Calu3 (cell line): ENCODE results near the gene STXBP4. TPM values are rescaled to one million over a fixed set of nuclear protein-coding genes. Genes with fewer than 3 reads are reported as not detected.

Experiments
- BruUV-seq: library from RNA; stranded (reverse); fragments of 400-500 nt; replicated peaks from 2 replicates; lab custom pipeline; 2021; lab: Mats Ljungman, UMichigan
- CTCF ChIA-PET: fragments of 300-600 bp; sonication (Branson Sonifier 250); formaldehyde crosslinking; loops from one replicate; lab custom pipeline; 2022; ENCODE audit warnings: antibody characterized with exemption; lab: Charles Lee
- DNase-seq: peaks from one replicate; pipeline ENCODE4 v3.0.0; 2022
- H3K27ac Mint-ChIP-seq: one replicate; pipeline ENCODE4 v1.8.0; 2022; ENCODE audit warnings: mixed read lengths; ENCODE audit not compliant: unreplicated experiment
- H3K27me3 Mint-ChIP-seq: one replicate; pipeline ENCODE4 v1.8.0; 2022; ENCODE audit warnings: mixed read lengths; ENCODE audit not compliant: unreplicated experiment
- H3K36me3 Mint-ChIP-seq: one replicate; pipeline ENCODE4 v1.8.0; 2022; ENCODE audit warnings: mild to moderate bottlenecking, moderate library complexity, mixed read lengths; ENCODE audit not compliant: insufficient read depth, unreplicated experiment
- H3K4me1 Mint-ChIP-seq: one replicate; pipeline ENCODE4 v1.8.0; 2022; ENCODE audit warnings: mild to moderate bottlenecking, low read depth, mixed read lengths; ENCODE audit not compliant: unreplicated experiment
- H3K4me3 Mint-ChIP-seq: one replicate; pipeline ENCODE4 v1.8.0; 2022; ENCODE audit warnings: mild to moderate bottlenecking, low read depth, moderate library complexity, mixed read lengths; ENCODE audit not compliant: unreplicated experiment
- H3K9me3 Mint-ChIP-seq: one replicate; pipeline ENCODE4 v1.8.0; 2022; ENCODE audit warnings: low read depth, mixed read lengths; ENCODE audit not compliant: unreplicated experiment
- CTCF ChIP-seq: fragments of 200-600 bp; IDR thresholded peaks from one replicate; pipeline ENCODE4 v1.8.0; 2022; ENCODE audit warnings: antibody characterized with exemption; ENCODE audit not compliant: unreplicated experiment
- intact Hi-C: fragments of 100-400 bp; cut with micrococcal nuclease; formaldehyde crosslinking; loops from one replicate; pipeline ENCODE4 v1.10.0; 2022; ENCODE audit not compliant: unreplicated experiment
- total RNA-seq: library from RNA; stranded (reverse); gene quantifications from 2 replicates; pipeline ENCODE4 v1.2.3, GENCODE V29; 2022

STXBP4 gene
- total RNA-seq, 1 experiment from 2014 or later, result 9.2 TPM

- H3K4me1 Mint-ChIP-seq, result no peaks in the 10 kb centered on the region
- TF ChIP-seq CTCF, result no peak
- no peak for DNase-seq
- no peak overlapping the region for H3K27ac Mint-ChIP-seq
- intact Hi-C loops, result no loop called here
- CTCF ChIA-PET, result no interaction called here
- peaks cover 24% of the 10 kb centered on the region for H3K36me3 Mint-ChIP-seq
- H3K27me3 Mint-ChIP-seq, result no peaks in the 10 kb centered on the region
- no peak overlapping the region for H3K4me3 Mint-ChIP-seq
- BruUV-seq, result no TSS peak
- no peaks in the 10 kb centered on the region for H3K9me3 Mint-ChIP-seq
Observed at GRCh38 chr17:54935471-54935870, 33.1 kb upstream of the STXBP4 start.

- peaks cover 24% of the 10 kb centered on the region for H3K36me3 Mint-ChIP-seq
- no peak overlapping the region for H3K27ac Mint-ChIP-seq
- TF ChIP-seq CTCF, result no peak
- intact Hi-C loops, result no loop called here
- no TSS peak for BruUV-seq
- DNase-seq, result no peak
- H3K4me1 Mint-ChIP-seq, result no peaks in the 10 kb centered on the region
- CTCF ChIA-PET, result no interaction called here
- H3K9me3 Mint-ChIP-seq, result no peaks in the 10 kb centered on the region
- H3K27me3 Mint-ChIP-seq, result no peaks in the 10 kb centered on the region
- H3K4me3 Mint-ChIP-seq, result no peak overlapping the region
Observed at GRCh38 chr17:54937018-54937417, 31.5 kb upstream of the STXBP4 start.

GRCh38 chr17:54937426-54937825, 31.1 kb upstream of the STXBP4 start:
- no peak overlapping the region for H3K4me3 Mint-ChIP-seq
- no peak for DNase-seq
- BruUV-seq, result no TSS peak
- no peaks in the 10 kb centered on the region for H3K9me3 Mint-ChIP-seq
- intact Hi-C loops, result no loop called here
- CTCF ChIA-PET, result no interaction called here
- no peak overlapping the region for H3K27ac Mint-ChIP-seq
- no peaks in the 10 kb centered on the region for H3K4me1 Mint-ChIP-seq
- no peak for TF ChIP-seq CTCF
- peaks cover 24% of the 10 kb centered on the region for H3K36me3 Mint-ChIP-seq
- no peaks in the 10 kb centered on the region for H3K27me3 Mint-ChIP-seq

DNA sequence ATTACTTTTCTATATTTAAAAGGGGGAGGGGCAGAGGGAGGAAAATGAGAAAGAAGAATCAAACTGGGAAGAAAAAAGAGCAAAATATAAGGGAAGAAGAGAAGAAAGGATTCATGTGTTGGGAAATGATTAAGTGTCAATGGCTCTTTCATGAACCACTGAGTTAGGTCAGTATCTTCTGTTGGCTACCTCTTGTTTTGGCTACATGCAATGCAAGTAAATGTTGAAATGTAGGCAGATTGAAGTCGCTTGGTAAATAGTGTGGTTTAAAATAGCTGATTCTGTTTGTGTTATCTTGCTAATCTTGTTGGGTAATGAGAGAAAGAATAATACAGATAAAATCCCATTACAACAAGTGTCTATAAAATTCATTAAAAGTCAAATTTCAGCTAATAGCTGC, 27.3 kb upstream of the STXBP4 start:
- peaks cover 8% of the 10 kb centered on the region for H3K36me3 Mint-ChIP-seq
- DNase-seq, result no peak
- no TSS peak for BruUV-seq
- CTCF ChIA-PET, result no interaction called here
- no peak overlapping the region for H3K4me3 Mint-ChIP-seq
- intact Hi-C loops, result no loop called here
- no peaks in the 10 kb centered on the region for H3K4me1 Mint-ChIP-seq
- no peak for TF ChIP-seq CTCF
- no peaks in the 10 kb centered on the region for H3K9me3 Mint-ChIP-seq
- no peaks in the 10 kb centered on the region for H3K27me3 Mint-ChIP-seq
- no peak overlapping the region for H3K27ac Mint-ChIP-seq

- Mint-ChIP-seq H3K9me3 (no peaks in the 10 kb centered on the region), H3K27ac (no peak overlapping the region), H3K36me3 (peaks cover 10% of the 10 kb centered on the region), H3K4me1 (peaks cover 15% of the 10 kb centered on the region), H3K4me3 (no peak overlapping the region), H3K27me3 (no peaks in the 10 kb centered on the region)
- intact Hi-C loops, result no loop called here
- BruUV-seq, result no TSS peak
- CTCF ChIA-PET, result interaction anchor here (0.6 kb wide), 1 partner anchor 1481 kb away, joined by 3 read pairs; no protein-coding TSS in a partner anchor
- no peak for TF ChIP-seq CTCF
- no peak for DNase-seq
Observed at GRCh38 chr17:54944796-54945195, 23.8 kb upstream of the STXBP4 start.
